GM13977 (cell line): ENCODE measurements around the gene LDLRAD4.

Experiments used
- DNase-seq: peaks from one replicate; pipeline ENCODE4 v3.0.0; 2012; ENCODE audit warnings: low spot score
- in situ Hi-C: fragments of 300-500 bp; cut with MboI; formaldehyde crosslinking; loops from one replicate; pipeline ENCODE4 v1.12.0; 2022; ENCODE audit warnings: low sequenced_read_pairs, low pct_unique_long_range_greater_than_20kb, mixed read lengths, inconsistent platforms; ENCODE audit not compliant: unreplicated experiment
- TF ChIP-seq, protein P1 (sequence below): IDR thresholded peaks from 2 replicates; pipeline ENCODE4 v1.5.1; 2012; ENCODE audit warnings: mild to moderate bottlenecking, control low read depth; ENCODE audit not compliant: insufficient read depth; ENCODE audit errors: extremely low read depth, missing control alignments

Gene LDLRAD4

DNA sequence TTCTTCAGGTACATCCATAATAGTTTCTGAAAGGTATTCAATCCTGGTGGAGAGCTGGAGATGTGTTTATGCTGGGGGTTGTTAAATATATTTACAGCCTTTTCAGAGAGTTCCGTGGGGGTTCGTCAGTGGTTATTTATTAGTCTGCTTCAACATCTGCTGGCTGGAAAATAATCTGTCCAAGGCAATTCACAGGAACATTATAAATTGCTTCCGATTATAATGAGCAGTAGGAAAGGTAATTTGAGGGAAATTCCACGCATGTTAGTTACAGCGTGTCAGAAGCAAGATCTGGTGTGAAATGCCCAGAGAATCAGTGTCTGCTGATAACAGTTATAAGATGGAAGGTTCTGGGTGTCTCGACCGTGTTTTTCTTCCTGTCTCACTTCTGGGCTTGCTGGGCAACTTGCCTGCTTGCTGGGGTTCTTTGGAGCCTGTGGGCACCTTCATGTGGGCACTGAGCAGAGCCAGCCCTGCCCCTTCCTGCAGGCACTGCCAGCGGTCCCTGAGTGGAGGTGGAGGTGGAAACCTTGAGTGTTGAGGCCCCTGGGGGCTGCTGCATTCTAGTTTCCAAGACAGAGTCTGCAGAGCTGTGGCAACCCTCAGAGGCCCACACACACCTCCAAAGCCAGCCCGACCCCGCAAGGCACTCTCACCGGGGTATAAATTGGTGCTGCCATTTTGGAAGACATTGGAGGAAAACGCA lies 322.1 kb downstream of the LDLRAD4 start:
- DNase-seq, result no peak
- TF ChIP-seq, protein P1, sequence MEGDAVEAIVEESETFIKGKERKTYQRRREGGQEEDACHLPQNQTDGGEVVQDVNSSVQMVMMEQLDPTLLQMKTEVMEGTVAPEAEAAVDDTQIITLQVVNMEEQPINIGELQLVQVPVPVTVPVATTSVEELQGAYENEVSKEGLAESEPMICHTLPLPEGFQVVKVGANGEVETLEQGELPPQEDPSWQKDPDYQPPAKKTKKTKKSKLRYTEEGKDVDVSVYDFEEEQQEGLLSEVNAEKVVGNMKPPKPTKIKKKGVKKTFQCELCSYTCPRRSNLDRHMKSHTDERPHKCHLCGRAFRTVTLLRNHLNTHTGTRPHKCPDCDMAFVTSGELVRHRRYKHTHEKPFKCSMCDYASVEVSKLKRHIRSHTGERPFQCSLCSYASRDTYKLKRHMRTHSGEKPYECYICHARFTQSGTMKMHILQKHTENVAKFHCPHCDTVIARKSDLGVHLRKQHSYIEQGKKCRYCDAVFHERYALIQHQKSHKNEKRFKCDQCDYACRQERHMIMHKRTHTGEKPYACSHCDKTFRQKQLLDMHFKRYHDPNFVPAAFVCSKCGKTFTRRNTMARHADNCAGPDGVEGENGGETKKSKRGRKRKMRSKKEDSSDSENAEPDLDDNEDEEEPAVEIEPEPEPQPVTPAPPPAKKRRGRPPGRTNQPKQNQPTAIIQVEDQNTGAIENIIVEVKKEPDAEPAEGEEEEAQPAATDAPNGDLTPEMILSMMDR, result no peak
- in situ Hi-C loops, result no loop called here

DNA sequence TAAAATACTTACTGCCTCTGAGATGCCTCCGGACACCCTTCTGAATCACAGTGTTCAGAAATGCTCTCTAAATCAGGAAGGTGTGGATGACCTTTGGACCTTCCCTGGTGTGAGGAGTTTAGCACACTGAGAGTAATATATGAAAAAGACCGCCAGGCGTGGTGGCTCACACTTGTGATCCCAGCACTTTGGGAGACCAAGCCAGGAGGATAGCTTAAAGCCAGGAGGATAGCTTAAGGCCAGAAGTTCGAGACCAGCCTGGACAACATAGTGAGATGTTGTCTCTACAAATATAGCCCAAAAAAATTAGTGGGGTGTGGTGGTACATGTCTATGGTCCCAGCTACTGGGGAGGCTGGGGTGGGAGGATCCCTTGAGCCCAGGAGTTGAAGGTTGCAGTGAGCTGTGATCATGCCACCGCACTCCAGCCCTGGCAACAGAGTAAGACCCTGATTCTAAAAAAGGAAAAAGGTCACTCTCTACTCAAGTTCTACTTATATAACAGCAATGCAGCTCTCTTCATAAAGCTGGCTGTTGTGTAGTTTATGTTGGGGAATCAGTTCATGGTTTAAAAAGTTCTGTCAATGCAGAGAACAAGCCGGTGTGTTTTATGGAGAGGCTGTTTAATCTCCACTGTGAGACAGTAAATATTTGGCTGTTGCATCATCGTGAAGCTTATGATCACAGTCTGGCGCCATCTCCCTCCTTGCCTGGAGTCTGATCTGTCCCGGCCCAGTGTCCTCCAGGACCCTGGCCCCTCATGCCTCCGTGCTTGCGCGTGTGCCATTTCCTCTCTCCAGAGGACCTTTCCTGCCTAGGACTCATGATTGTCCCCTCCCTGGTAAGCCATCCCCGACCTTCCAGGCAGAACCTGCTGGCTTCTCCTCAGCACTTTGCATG lies 323.3 kb downstream of the LDLRAD4 start:
- TF ChIP-seq, protein P1, result no peak
- DNase-seq, result no peak
- in situ Hi-C loops, result no loop called here

DNA sequence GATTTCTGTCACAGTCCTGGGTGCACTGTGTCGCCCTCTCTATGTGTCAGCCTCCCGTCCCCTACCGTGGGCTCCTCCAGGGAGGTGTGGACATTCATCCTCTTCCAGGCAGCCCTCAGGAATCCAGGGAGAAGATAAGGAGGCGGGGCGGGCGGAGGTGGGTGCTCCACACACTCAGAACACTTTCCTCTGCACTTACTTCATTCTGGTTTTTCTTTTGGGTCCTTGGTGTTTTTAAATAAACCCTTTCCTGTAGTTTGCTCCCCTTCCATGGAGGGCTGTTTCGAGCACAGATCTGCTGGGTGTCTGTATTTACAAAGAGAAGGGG lies 323.9 kb downstream of the LDLRAD4 start:
- DNase-seq, result no peak
- TF ChIP-seq, protein P1, result no peak
- in situ Hi-C loops, result no loop called here

DNA sequence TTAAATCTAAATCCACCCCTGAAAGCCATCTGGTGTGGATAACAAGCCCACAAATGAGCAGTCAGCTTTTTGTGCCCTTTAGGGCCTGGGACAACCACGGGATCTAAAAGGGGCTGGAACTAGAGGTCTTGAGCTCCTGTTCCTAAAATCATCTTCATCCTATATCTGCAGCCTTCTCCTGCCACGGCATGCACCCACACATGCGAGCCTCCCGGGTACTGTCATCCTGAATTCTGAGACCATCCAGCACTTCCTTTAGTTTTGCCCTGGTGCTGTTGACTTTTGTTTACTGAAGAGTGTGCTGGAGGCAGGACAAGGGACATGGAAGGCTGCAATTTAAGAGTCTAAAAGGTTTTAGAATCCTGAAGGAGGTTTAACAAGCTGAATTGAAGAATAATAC lies 324.6 kb downstream of the LDLRAD4 start:
- DNase-seq, result no peak
- TF ChIP-seq, protein P1, result no peak
- in situ Hi-C loops, result no loop called here

DNA sequence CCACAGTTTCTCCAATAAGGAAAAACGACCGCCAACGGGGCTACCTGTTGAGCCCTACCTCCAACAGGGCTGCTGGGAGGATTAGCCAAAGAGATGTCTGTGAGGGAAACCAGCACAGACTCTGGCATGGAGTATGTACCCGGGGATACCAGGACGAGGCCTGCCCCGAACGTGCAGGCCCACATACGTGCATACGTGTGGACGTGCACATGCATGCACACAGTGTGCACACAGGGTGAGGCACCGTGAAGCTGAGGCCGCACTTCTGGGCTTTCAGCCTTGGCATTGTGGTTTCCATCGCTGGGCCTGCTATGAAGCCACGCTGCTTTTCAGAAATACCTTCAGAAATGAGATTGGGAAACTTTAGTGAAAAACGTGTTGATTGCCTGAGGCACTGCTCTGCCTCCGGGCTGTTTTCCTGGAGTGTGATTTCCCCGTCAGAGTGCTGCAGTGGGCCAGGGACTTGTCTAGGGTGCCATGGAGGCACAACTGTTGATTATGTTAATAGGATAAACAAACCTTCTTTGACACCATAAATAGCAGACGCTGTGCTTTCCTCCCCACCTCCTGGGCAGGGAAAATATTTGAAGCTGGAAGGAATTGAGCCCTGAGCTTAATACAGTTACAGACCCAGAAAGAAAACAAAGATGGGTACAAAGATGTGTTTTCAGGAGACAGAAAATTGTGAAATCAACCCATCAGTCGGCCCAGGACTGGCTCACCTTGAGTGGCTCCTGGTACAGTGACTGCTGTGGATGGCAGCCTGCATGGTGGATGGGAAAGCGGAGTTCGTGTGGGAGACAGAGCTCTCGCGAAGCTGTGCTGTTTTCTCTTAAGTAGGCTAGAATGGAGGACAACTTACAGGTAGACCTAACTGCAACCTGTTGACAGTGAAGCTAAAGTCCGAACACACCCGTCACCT lies 325.5 kb downstream of the LDLRAD4 start:
- in situ Hi-C loops, result no loop called here
- TF ChIP-seq, protein P1, result no peak
- no peak for DNase-seq

DNA sequence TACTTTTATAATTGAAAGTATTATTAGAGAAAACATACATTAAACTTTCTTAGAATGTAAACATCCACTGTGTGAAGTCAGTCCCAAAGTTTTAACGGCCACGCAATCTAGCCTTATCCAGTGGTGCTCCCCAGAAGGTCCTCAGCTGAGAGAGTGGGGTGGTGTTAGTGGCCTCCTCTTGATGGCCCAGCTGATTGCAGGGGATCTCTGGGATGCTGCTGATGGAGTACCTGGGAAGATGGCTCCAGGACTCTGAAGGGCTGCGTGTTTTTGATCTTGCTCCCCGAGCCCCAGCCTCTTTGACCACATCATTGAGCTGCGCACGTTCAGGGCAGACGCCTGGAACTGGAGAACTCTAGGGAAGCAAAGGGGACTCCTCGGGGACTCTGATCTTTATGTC lies 326.4 kb downstream of the LDLRAD4 start:
- TF ChIP-seq, protein P1, result no peak
- no peak for DNase-seq
- in situ Hi-C loops, result no loop called here
